Right kidney (tissue), 1 donor: Measurements from ENCODE around the gene MRPL40.
A peak's percentile ranks its signal among the peaks of the same experiment; 100 is the strongest.
"Not testable (repeated sequence)": the region's sequence is repeated elsewhere in the genome, so short reads cannot be mapped to it uniquely, and the experiment has no call there.

Experiments used
- DNase-seq: peaks from one replicate; pipeline ENCODE4 v3.0.0-alpha.2; 2016

The MRPL40 gene

DNA sequence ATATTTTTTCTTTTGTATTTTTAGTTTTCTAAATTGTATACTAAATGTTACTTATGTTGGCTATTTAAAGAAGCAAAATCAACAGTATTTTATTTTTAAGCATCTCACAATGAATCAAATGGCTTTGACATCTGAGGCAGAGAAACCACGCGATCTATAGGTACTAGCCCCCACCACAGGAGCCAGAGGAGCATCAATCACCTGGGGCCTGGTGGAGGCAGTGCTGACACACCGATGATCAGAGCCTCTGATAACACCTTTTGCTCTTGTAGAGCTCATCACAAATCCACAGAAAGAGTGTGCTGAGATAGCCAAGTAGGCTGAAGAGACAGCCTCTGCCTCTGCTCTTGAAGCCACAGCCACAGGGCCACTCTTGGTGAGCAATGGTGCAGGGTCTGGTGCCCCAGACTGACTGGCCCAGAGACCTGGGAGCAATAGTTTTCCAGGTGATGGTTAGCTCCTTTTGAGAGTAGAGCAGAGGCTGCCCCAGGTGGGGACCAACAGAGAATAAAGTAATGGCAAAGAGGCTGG is 26.0 kb upstream of the MRPL40 start:
- no peak for DNase-seq

DNA sequence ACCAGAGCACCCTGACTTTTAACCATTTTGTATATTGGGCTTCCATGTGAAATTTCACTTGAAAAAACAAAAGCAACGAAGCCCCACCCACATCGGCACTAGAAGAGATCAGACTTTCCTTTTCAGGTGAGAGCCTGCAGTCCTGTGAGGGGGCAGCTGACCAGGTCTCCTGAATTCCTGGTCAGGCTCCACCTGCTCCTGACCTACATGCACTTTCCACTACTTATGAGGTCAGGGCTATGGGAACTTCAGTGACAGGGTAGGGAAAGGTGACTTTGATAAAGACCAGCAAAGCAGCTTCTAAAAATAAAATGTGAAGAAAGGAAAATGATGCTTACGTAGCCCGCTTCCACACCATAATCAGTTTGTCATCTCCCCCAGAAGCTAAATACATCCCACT is 25.5 kb upstream of the MRPL40 start:
- DNase-seq: no peak

DNA sequence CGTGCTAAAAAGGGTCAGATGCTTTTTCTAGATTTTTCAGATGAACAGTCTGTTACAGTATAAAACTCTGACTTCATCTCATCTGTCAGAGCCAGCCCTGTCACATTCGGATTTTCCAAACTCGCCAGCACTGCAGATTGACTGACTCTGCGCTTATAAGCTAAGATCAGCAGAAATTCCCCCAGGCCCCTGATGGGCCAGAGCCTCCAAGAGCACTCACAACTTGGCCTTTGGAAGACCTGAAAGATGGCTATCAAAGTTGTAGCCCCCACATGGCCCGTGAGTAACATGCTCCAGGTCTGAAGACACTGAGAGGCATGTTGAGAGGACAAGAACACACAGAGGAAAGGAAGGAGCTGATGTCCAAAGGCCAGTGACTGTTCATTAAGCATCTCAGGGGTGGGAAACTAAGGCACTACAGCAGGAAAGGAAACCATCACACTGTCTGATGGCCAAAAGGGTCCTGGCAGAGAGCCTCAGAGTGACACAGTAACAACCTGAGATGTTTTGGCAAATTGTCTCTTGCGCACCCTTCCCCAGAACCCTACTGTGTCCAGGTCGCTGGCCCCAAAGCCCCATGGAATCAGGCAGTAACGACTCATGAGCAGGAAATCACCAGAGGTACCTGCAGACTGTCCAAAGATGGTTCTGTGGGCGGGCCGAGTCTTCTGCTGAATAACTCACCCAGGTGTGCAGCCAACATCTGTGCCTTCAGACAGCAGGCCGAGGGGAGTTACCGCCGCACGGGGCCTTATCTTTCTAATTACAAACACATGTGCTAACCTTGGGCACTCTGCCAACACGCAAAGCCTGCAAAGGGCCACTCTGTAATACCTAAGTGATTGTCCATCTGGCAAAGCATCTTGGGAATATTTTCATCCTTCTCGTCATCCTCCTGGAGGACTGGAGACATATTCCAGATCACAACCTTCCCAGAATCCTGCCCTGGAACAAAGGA is 24.4 kb upstream of the MRPL40 start:
- DNase-seq: no peak

DNA sequence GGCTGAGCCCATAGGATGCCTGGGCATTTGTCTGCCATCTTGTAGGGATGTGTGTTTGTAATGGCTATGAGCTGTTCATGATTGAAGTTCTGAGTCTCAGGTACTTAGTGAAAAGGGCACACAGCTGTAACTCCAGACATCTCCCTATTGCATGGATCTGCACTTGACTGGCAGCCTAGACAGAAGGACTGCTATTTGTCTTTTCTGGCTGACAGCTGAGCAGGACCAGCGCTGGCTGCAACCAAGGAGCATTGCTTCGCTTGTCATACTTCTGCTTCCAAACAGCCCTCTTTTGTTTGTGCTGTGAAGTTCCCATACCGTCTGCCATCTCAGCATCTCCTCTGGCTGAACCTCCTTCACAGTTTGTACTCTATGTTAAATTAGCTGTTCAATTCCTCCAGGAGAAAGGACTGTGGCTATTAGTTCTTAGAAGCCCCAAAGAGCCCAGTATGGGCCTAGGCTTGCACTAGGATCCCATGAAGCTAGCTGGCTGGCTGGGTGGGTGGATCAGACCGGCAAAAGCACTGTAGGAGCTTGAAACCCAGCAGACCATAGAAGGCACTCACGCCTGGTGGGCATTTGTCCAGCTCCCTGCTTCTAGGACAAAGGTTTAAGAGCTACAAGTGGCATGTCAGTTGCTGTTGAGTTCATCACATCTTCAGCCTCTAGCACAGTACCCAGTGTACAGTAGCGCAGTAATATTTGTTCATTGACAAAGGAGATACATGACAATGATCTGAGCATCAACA is 21.2 kb upstream of the MRPL40 start:
- no peak for DNase-seq

DNA sequence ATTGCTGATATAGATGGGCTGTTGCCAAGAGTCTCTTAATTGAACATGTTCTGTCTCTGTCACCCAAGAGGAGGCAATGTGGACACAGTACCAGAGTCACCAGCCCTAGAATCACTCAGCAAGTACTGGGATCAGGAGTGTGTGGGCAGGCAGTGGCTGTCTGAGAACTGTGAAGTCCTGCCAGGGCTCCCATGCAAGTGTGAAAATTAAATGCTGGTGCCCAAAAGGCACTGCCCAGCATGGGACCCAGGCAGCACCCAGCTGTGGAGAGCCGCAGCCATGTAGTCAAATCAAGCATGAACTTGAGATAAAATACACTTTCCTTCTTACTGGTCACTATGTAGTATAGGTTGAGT is 20.7 kb upstream of the MRPL40 start:
- no peak for DNase-seq

DNA sequence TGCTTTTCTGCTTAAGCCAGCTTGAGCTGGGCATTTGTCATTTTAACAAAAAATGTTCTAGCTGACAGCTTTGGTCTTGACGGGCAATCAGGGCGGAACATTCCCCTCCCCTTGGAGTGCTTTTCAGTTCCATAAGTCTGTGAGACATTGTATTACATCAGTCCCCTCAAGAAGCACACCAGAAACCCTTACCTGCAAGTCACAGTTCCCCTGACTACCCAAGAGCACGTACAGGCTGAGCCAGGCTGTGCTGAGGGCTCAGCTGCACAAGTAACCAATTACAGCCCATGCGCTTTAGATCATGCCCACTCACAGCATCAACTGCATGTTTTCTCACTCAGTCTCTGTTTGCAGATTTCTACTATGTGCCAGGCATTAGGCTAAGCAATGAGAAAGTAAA is 19.9 kb upstream of the MRPL40 start:
- no peak for DNase-seq

DNA sequence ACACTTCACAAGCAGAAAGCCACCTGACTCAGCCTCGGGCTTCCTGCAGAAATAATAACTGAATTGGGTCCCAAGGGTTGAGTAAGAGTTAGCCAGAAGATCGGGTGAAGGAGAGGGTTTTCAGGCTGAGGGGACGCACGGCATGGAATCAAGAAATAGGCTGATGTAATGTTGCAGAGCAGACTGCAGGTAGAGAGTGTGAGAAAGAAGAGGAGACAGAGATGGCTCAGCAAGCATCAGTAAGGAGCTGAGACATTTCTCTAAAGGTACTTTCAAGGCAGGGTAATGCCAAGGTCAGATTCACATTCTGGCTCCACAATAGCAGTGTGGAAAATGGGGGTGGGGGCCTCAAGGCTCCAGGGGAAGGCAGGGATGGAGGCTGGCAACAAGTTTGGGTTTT is 19.4 kb upstream of the MRPL40 start:
- no peak for DNase-seq

DNA sequence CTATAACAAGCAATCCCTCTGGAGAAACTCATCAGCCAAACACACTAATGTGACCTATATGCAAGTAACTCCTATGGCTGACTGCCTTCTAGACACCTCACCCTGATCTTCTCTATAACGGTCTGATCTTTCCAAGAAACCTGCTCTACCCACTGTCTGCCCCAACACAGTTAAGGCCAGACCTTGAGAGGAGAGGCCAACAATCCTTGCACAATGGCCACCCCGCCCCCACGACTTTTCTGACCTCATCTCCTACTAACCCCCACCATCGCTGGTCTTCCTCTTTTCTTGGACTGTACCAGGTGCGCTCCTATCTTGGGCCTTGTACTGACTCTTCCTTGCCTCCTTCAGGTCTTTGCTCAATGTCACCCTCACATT is 13.3 kb upstream of the MRPL40 start:
- DNase-seq: no peak

DNA sequence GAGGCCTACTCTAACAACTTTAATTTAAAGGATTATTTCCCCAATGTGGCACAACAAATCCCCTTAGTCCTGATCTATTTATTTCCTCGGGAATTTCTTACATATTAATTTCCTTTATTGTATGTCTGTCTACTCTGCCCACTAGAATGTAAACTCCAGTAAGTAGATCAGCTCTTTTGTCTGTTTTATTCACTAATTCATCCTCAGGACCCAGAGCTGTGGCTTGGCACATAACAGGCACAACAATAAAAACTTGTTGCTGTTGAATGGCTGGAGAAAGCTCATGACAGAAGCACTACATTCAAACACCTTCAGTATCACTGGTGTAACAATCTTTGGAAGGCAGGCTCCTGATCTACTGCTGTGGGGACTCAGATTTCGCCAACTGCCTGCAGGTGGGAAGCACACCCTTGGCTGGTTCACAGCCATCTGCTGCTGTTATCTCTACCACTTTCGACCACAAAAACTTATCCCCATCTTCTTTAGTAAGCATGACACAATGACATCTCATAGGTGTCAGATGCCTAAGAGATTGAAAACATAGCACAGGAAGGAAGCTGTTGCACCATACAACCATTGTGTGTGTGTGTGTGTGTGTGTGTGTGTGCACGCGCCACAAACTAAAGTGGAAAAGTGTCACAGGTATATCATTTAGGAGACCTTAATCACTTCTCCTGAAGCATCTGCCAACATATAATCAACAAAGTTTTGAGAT is 12.7 kb upstream of the MRPL40 start:
- no peak for DNase-seq

DNA sequence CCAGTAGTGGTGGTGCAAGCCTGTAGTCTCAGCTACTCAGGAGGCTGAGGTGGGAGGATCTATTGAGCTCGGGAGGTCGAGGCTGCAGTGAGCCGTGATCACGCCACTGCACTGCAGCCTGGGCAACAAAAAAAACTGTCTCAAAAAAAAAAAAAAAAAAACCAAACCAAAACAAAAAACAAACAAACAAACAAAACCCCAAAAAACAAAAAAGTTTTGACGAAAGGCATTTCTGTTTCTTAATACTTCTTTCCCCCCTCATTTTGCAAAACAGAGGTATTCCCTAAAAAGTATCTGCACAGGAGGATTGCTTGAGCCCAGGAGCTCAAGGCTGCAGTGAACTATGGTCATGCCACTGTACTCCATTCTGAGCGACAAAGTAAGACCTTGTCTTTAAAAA is 12.0 kb upstream of the MRPL40 start:
- no peak for DNase-seq

DNA sequence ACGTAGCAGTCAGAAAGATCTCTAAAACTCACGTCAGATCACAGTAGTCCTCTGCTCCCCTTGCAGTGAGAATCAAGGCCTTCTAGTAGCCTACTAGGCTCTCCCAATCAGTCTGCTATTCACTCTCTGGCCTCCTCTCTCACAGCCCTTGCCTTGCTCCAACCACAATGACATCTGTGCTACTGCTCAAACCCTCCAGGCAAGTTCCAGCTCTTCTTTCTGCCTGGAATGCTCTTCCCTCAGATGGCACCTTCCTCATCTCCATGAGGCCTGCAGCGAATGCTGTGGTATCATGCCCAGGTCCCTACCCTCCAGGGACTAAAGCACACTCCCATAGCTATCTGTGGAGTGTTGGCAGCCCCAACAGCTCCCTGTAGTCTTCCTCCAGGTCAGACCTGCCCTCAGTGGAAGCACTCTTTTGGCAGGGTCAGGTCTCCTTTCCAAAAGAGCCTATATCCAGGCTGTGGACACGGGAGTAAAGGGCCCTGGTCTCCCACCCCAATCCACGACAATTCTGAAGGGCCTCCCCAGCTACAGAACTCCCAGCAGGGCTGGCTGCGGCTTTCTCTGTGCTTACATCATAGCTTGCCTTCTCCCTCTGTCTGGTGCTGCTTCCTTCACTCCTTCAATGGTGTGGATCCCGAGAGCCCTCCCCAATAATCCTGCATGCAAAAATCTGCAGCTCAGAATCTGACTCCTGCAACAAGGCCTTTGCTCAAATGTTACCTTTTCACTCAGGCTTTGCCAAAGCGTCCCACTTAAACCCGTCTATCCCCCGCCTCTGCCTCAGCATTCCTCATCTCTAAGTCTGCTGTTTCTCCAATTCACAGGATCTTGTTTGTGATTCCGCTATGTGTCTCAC is 9.7 kb upstream of the MRPL40 start:
- no peak for DNase-seq

DNA sequence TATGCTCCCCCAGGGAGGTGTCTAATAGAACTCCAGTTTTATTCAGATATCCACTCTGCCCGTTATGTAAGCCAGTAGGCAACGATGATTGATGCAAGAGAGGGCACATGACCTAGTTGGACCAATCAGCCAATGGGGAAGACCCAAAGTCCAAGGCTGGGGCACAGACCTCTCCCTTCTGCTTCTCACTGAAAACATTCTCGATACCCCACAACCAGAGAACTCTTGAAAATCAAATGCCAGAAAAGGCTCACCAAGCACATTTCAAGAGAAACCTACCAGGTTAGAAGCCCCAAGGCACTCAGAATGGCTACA is 8.2 kb upstream of the MRPL40 start:
- DNase-seq: no peak

DNA sequence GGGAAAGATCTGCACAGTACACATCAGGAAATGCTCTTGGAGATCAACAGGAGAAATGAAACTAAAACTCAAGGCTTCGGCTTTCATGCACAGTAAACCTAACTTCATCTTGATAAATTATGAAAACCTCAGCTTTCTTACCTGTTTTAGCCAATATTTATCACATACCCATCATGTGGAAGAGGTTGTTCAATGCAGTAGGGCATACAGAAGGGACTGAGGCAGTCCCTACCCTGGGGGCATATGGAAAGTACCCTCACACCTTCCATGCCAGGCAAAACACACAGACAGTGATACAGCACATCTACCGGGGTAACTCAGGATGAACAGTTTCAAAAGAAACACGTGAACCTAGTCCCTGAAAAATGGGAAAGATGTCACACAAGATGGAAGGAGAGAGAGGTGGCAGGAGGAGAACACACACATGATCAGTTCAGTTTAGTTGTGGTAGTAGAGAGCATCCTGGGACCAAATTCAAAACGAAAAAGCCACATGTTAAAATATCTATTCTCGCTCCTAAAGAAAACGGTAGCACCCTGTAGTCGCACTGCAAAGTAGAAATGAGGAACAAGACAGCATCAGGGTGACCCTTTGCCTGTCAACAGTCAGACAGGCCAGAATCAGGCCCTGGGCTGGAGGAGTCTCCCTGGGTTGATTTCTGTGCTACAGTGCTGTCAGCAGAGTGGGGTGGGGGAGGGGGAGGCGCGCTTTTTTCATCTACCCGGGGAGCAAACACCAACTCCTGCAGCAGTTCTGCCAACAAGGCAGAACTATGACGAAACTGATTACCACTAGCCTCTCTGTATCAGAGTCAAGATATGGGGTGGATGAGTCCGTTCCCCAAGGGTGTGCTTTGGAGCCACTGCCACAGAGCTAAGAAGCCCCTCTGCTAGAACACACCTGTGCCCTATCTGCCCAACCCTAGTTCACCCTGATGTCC is 2.1 kb upstream of the MRPL40 start:
- DNase-seq: peak; percentile 4

DNA sequence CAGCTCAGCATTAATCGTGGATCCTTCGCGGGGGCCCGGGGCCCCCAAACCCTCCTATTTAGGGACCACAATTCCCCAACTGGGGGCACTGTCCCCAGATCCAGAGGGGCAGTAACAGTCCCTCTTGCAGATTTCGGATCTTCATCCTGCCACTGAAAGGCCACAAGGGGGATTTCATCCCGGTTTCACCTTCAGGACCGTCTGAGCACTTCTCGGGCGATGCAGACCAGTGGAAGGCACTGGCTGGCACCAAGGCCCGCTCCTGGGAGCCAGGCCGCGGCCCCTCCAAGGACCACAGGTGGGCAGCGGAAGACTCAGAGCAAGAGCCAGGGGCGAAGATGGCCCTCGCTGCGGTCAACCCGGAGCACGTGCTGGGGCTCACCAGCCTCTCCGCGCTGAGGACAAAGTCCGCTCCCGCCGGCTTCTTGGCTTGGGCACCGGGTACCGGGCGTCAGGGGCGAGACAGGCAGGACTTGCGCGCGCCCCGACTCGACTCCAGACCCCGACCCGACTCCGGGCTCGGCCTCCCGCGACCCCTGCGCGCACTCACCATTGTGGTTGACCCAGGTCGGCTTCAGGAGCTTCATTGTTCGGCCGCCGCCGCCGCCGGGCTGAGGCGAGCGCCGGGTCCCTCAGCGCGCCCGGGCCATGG is 1.3 kb upstream of the MRPL40 start:
- DNase-seq: peak; percentile 76

DNA sequence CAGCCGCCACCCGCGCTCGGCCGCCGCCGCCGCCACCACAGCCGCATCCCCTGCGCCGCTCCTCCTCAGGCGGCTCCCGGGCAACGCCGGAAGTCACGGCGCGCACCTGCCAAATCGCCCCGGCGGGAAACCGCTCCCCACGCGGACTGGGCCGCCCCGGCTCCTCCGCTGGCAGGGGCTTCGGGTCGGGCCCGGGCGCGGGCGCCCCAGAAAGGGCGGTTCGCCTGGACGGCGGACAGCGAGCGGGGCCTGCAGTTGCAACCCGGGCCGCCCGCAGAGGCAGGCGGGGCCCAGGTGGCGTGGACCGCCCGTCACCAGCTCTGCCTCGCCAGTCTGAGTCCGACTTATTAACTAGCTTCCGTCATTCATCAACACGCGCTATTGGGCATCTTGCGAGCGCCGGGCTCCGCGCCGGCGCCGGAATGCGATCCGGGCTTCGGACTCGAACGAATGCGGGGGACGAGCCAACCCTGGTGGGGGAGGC is 654 bp upstream of the MRPL40 start, which contains the start of gene HIRA:
TSS of gene HIRA (minus strand) at position 85 of the 484 bp plus-strand sequence. CDS start 257 bp downstream, outside the sequence.
- no peak for DNase-seq

DNA sequence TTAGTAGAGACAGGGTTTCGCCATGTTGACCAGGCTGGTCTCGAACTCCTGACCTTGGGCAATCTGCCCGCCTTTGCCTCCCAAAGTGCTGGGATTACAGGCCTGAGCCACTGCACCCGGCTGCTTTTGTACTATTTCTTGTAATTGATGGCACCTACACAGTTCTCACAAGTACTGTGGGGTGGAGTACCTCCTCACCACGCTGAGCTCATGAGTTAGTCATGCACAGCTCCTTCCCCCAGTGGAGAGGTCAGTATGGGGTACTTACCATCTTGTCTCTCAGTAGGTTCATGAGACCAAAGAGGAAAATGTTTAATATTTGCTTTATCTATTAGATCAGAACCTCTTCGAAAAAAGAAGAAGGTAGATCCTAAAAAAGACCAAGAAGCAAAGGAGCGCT is 2.1 kb downstream of the MRPL40 start:
- DNase-seq: no peak

DNA sequence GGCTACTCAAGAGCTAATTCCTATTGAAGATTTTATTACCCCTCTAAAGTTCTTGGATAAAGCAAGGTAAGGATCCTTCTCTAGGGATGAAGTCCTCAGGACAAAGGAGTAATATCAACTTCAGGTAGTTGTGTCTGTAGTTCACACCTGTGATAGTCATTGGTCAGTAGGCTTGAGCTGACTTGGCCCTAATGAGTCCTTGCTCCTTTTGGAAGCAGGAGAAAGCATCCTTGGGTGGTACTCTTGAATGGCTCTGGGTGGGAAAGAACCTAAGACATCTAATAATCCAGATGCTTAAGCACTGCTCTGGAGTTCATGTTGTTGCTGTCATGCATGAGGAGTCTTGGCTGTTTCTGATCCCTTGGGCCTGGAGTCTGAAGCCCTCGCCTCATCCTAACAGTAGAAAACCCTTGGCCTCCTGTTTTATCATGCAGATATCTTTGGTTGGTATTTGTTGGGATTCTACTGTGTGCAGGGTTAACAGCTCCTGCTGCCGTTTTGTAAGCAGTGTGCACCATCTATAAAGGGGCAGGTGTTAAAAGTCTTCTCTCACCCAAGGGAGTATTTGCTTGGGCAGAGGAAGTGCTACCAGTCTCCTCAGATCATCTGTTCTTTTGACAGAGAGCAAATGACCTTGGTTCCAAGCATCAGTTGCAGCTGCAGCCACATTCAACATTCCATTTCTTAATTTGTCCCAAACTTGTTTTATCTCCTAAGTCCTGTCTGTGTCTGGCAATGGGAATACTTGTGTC is 2.7 kb downstream of the MRPL40 start:
- DNase-seq: no peak

DNA sequence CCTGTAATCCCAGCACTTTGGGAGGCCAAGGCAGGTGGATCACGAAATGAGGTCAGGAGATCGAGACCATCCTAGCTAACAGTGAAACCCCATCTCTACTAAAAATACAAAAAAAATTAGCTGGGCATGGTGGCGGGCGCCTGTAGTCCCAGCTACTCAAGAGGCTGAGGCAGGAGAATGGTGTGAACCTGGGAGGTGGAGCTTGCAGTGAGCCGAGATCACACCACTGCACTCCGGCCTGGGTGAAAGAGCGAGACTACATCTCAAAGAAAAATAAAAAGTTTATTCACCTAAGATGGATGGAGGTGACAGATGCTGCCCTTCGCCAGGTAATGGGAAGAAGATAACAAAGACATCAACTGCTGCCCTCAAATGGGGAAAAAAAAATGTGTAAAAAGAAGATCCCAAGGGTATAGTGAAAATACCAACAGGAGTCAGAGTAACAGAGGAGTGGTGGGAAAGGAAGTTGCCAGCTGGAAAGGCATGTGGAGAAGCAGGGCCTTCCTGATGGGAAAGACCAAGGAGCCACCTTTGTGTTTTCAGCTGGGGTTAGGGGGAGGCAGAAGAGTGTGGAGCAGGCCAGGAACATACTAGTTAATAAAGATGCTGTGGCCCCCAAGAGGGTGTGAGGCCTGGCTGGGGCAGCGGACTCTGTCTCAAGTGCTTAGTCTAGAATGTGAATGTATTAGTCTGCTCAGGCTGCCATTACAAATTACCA is 4.3 kb downstream of the MRPL40 start:
- not testable (repeated sequence) for DNase-seq

DNA sequence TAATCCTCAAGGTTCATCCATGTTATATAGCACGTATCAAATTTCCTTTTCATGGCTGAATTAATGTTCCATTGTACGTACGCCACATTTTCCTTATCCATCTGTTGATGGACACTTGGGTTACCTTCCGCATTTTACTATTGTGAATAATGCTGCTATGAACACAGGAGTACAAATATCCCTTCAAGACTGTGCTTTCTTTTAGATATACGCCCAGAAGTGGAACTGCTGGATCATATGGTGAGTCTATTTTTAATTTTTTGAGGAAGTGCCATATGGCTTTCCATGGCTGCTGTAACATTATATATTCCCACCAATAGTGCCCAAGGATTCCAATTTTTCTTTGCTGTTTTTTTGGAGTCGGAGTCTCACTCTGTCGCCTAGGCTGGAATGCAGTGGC is 6.0 kb downstream of the MRPL40 start:
- DNase-seq: no peak
